Testis (tissue), 2 donors: Measurements from ENCODE around the gene GAREM2.

Experiments used
- CTCF ChIP-seq, 3 experiments: fragments of 450-650 bp in 2 of 3; fragments of 200-600 bp in 1 of 3; sonication (generic) in 1 of 3; IDR thresholded peaks; one replicate each; pipeline ENCODE4 v1.5.1; 2016 to 2019; ENCODE audit warnings: antibody characterized with exemption in 3 of 3, mild to moderate bottlenecking in 2 of 3, moderate library complexity in 1 of 3
- POLR2A ChIP-seq: fragments of 450-650 bp; IDR thresholded peaks from one replicate; pipeline ENCODE4 v1.6.1; 2017; ENCODE audit warnings: antibody characterized with exemption, mild to moderate bottlenecking, moderate library complexity

- TF ChIP-seq CTCF (IDR thresholded peaks at IDR 0.05) (no peak), POLR2A (no peak)
These were observed 11.0 kb upstream of the GAREM2 start for GRCh38 chr2:26161926-26162325.
